H1 (cell line): ENCODE results near the gene RBM38. TPM values are rescaled to one million over a fixed set of nuclear protein-coding genes. Genes with fewer than 3 reads are reported as not detected.

Experiments used
- CTCF ChIA-PET: fragments of 300-600 bp; sonication (Branson Sonifier 250); formaldehyde crosslinking; loops from one replicate; lab custom pipeline; 2021; ENCODE audit not compliant: partially characterized antibody; lab: Charles Lee
- POLR2A ChIA-PET: fragments of 300-600 bp; sonication (Branson Sonifier 250); formaldehyde crosslinking; loops from one replicate; lab custom pipeline; 2021; ENCODE audit warnings: inconsistent platforms; ENCODE audit not compliant: partially characterized antibody; lab: Charles Lee
- DNase-seq, 2 experiments: peaks; one replicate each; pipeline versions ENCODE4 v3.0.0 to v3.0.0-alpha.2; 2010 to 2022; ENCODE audit warnings: low spot score in 2 of 2, low read depth in 1 of 2, mixed read lengths in 1 of 2
- FAIRE-seq: peaks from 2 replicates; lab custom pipeline; 2011; peaks lifted over from hg19 to GRCh38; lab: Jason Lieb, UNC
- H2AFZ ChIP-seq: 2 replicates; pipeline ENCODE4 v1.8.1; 2012; ENCODE audit warnings: low read length, inconsistent platforms
- H2AK5ac ChIP-seq: 2 replicates; pipeline ENCODE4 v1.6.1; 2013; ENCODE audit warnings: low read depth, low read length
- H2BK120ac ChIP-seq: replicated peaks from 2 replicates; pipeline ENCODE3; 2013; ENCODE audit warnings: low read depth, low read length, inconsistent platforms
- H2BK12ac ChIP-seq: 2 replicates; pipeline ENCODE4 v1.6.1; 2013; ENCODE audit warnings: low read depth, low read length
- H2BK15ac ChIP-seq: 2 replicates; pipeline ENCODE4 v1.6.1; 2013; ENCODE audit warnings: low read length
- H2BK20ac ChIP-seq: 2 replicates; pipeline ENCODE4 v1.6.1; 2013; ENCODE audit warnings: low read length
- H2BK5ac ChIP-seq: 2 replicates; pipeline ENCODE4 v1.6.1; 2013; ENCODE audit warnings: low read depth, low read length
- H3K14ac ChIP-seq: 2 replicates; pipeline ENCODE4 v1.6.1; 2013; ENCODE audit warnings: inconsistent platforms; ENCODE audit not compliant: insufficient read length
- H3K18ac ChIP-seq: 2 replicates; pipeline ENCODE4 v1.6.1; 2013; ENCODE audit warnings: low read length; ENCODE audit errors: extremely low read depth
- H3K23ac ChIP-seq: 2 replicates; pipeline ENCODE4 v1.6.1; 2013; ENCODE audit warnings: inconsistent platforms; ENCODE audit not compliant: insufficient read length
- H3K23me2 ChIP-seq: 2 replicates; pipeline ENCODE4 v1.6.1; 2013; ENCODE audit warnings: low read depth, low read length
- H3K27ac ChIP-seq: 2 replicates; pipeline ENCODE4 v1.6.1; 2011; ENCODE audit warnings: low read depth, low read length, inconsistent platforms
- H3K27me3 ChIP-seq, 4 experiments: replicated peaks in 1 of 4; 1 replicate in 1 of 4; 2 replicates in 3 of 4; pipeline versions ENCODE4 v1.6.1 to v1.8.1; 2011 to 2013; ENCODE audit warnings: low read length in 3 of 4, mild to moderate bottlenecking in 3 of 4, inconsistent platforms in 2 of 4, mixed read lengths in 2 of 4, moderate library complexity in 1 of 4; ENCODE audit not compliant: control insufficient read depth in 3 of 4, insufficient read depth in 3 of 4; ENCODE audit errors: extremely low read depth in 1 of 4
- H3K36me3 ChIP-seq, 4 experiments: 2 replicates each; pipeline versions ENCODE4 v1.6.1 to v1.8.1; 2011 to 2013; ENCODE audit warnings: mild to moderate bottlenecking in 4 of 4, low read length in 3 of 4, moderate library complexity in 2 of 4, control low read depth in 1 of 4, inconsistent platforms in 1 of 4; ENCODE audit not compliant: insufficient read depth in 4 of 4, control insufficient read depth in 2 of 4
- H3K4ac ChIP-seq: replicated peaks from 2 replicates; pipeline ENCODE3; 2013; ENCODE audit warnings: low read length, low read depth, mixed read lengths, inconsistent platforms; ENCODE audit not compliant: insufficient read length
- H3K4me1 ChIP-seq, 4 experiments: replicated peaks in 1 of 4; 1 replicate in 1 of 4; 2 replicates in 3 of 4; pipeline versions ENCODE4 v1.6.1 to v1.8.1; 2011 to 2013; ENCODE audit warnings: low read length in 3 of 4, inconsistent platforms in 2 of 4, mixed read lengths in 1 of 4; ENCODE audit not compliant: insufficient read depth in 4 of 4, control insufficient read depth in 3 of 4
- H3K4me2 ChIP-seq, 2 experiments: 2 replicates each; pipeline versions ENCODE4 v1.6.1 to v1.8.1; 2011 to 2013; ENCODE audit warnings: low read depth in 2 of 2, low read length in 2 of 2, control low read depth in 1 of 2, inconsistent platforms in 1 of 2, mild to moderate bottlenecking in 1 of 2; ENCODE audit not compliant: insufficient read depth in 1 of 2
- H3K4me3 ChIP-seq, 4 experiments: fragments of 200-600, 300-600 bp in 1 of 4; sonication (generic), shearing (Covaris generic), sonication (Bioruptor Twin) in 1 of 4; 2 replicates each; pipeline versions ENCODE4 v1.5.1 to v1.8.1; 2011 to 2016; ENCODE audit warnings: low read length in 4 of 4, low read depth in 3 of 4, control low read depth in 2 of 4, inconsistent platforms in 2 of 4, mild to moderate bottlenecking in 2 of 4, mixed read lengths in 1 of 4, moderate library complexity in 1 of 4; ENCODE audit not compliant: insufficient read depth in 2 of 4; ENCODE audit errors: extremely low read depth in 1 of 4
- H3K56ac ChIP-seq: replicated peaks from 2 replicates; pipeline ENCODE3; 2013; ENCODE audit warnings: low read depth, mild to moderate bottlenecking, mixed read lengths, low read length, inconsistent platforms; ENCODE audit not compliant: insufficient read length
- H3K79me1 ChIP-seq: 2 replicates; pipeline ENCODE4 v1.6.1; 2013; ENCODE audit warnings: low read depth, low read length, control low read depth
- H3K79me2 ChIP-seq, 2 experiments: 2 replicates each; pipeline versions ENCODE4 v1.6.1 to v1.8.1; 2012 to 2013; ENCODE audit warnings: low read length in 2 of 2, mild to moderate bottlenecking in 2 of 2, inconsistent platforms in 1 of 2; ENCODE audit not compliant: insufficient read depth in 2 of 2, control insufficient read depth in 1 of 2
- H3K9ac ChIP-seq, 4 experiments: replicated peaks in 1 of 4; 1 replicate in 1 of 4; 2 replicates in 3 of 4; pipeline versions ENCODE4 v1.6.1 to v1.8.1; 2011 to 2013; ENCODE audit warnings: low read depth in 3 of 4, low read length in 3 of 4, control low read depth in 2 of 4, mild to moderate bottlenecking in 2 of 4, moderate library complexity in 2 of 4, inconsistent platforms in 1 of 4; ENCODE audit errors: extremely low read depth in 1 of 4
- H3K9me3 ChIP-seq, 2 experiments: 2 replicates each; pipeline versions ENCODE4 v1.6.1 to v1.8.1; 2012 to 2013; ENCODE audit warnings: mild to moderate bottlenecking in 2 of 2, moderate library complexity in 2 of 2, control low read depth in 1 of 2, inconsistent platforms in 1 of 2, low read depth in 1 of 2, low read length in 1 of 2, mixed read lengths in 1 of 2; ENCODE audit not compliant: insufficient read depth in 2 of 2
- H4K20me1 ChIP-seq, 2 experiments: replicated peaks in 1 of 2; 2 replicates each; pipeline versions ENCODE3 to v1.8.1; 2011 to 2013; ENCODE audit warnings: inconsistent platforms in 2 of 2, low read length in 2 of 2, mild to moderate bottlenecking in 1 of 2; ENCODE audit not compliant: insufficient read depth in 2 of 2, control insufficient read depth in 1 of 2
- H4K5ac ChIP-seq: 2 replicates; pipeline ENCODE4 v1.6.1; 2013; ENCODE audit warnings: low read length, low read depth, mixed read lengths, inconsistent platforms; ENCODE audit not compliant: insufficient read length
- H4K8ac ChIP-seq: 2 replicates; pipeline ENCODE4 v1.8.0; 2013; ENCODE audit warnings: mild to moderate bottlenecking, moderate library complexity, low read length, inconsistent platforms; ENCODE audit not compliant: insufficient read depth; ENCODE audit errors: extremely low read depth
- H4K91ac ChIP-seq: replicated peaks from 2 replicates; pipeline ENCODE3; 2013; ENCODE audit warnings: low read length, mixed read lengths, inconsistent platforms; ENCODE audit not compliant: insufficient read length
- CHD2 ChIP-seq: IDR thresholded peaks from 2 replicates; pipeline ENCODE4 v1.6.1; 2012; ENCODE audit warnings: low read length, improper control_type of control experiment
- ZNF274 ChIP-seq: IDR thresholded peaks from 2 replicates; pipeline ENCODE4 v1.7.0; 2012; ENCODE audit warnings: low read length, borderline replicate concordance; ENCODE audit errors: extremely low read depth
- WGBS, 2 experiments: shearing (Covaris generic) in 1 of 2; methylation state at CpG; one replicate each; pipeline versions ENCODE4 v1.1.6 to v1.1.7; 2013 to 2015; ENCODE audit warnings: low lambda C conversion rate in 2 of 2, mixed read lengths in 2 of 2, inconsistent platforms in 1 of 2, low coverage in 1 of 2, missing lambda C conversion rate in 1 of 2; ENCODE audit not compliant: insufficient replicate concordance in 2 of 2, insufficient coverage in 1 of 2, insufficient read length in 1 of 2; ENCODE audit errors: extremely low coverage in 1 of 2, missing lambda C conversion rate in 1 of 2; 5-methylcytosine and 5-hydroxymethylcytosine counted together
- polyA plus RNA-seq, 7 experiments: library from polyadenylated mRNA; depleted of rRNA in 3 of 7; stranded (reverse) in 5 of 7; unstranded in 2 of 7; fragments of >200 nt in 5 of 7; fragments of 200-250 nt in 2 of 7; gene quantifications; 1 replicate in 5 of 7; 2 replicates in 1 of 7; 4 replicates in 1 of 7; pipeline versions ENCODE4 v1.2.1 to v1.2.3, GENCODE V29; 2011 to 2013; ENCODE audit warnings: missing spikeins in 2 of 7, mixed read lengths in 2 of 7
- total RNA-seq: library from RNA; stranded (reverse); fragmentation: NEBNext Ultra II Directional; extraction: Animal tissue kit (Norgen Biotek cat#: 25700); gene quantifications from 2 replicates; pipeline ENCODE4 v1.2.1, GENCODE V29; 2021

RBM38 gene
- total and polyA plus RNA-seq, 2 of the 8 experiments (the other 6 are each of a cell fraction or from before 2014, with no cell fraction given), result 57.7 to 109 TPM

- Histone ChIP-seq H3K4ac (no peak overlapping the region), H2BK120ac (no peak overlapping the region), H2BK5ac (no peak overlapping the region), H3K9ac (no peak overlapping the region), H3K79me2 (no peaks in the 10 kb centered on the region), H3K23me2 (no peaks in the 10 kb centered on the region), H2BK20ac (no peak overlapping the region), H3K79me1 (no peaks in the 10 kb centered on the region; the same call in 1 of the 2 replicates), H4K8ac (no peak overlapping the region), H2BK12ac (no peak overlapping the region), H3K4me2 (no peak overlapping the region), H3K27ac (no peak overlapping the region), H3K18ac (no peak overlapping the region), H3K23ac (no peak overlapping the region), H4K5ac (no peak overlapping the region), H4K20me1 (no peaks in the 10 kb centered on the region), H3K9me3 (no peaks in the 10 kb centered on the region), H4K91ac (no peak overlapping the region), H3K36me3 (no peaks in the 10 kb centered on the region), H3K4me3 (no peak overlapping the region), H3K4me1 (peaks cover 0 to 16% (median 8%) of the 10 kb centered on the region in 4 experiments; a peak in 5 of 7 replicates), H2AFZ (no peak overlapping the region), H3K27me3 (0 out of 7 replicates have a peak, but pooled peaks cover 0 to 3% (median 0%) of the 10 kb centered on the region in 4 experiments), H3K56ac (no peak overlapping the region), H2BK15ac (no peak overlapping the region), H2AK5ac (no peak overlapping the region), H3K14ac (no peak overlapping the region)
- 89% methylated on average over 9 of the region's 9 CpGs; no CpG with 5 or more reads in 1 of the 2 experiments for WGBS, 2 experiments
- TF ChIP-seq ZNF274 (no peak), CHD2 (no peak)
- ChIA-PET CTCF (interaction anchor here (1.9 to 3.9 kb wide), 2 partner anchors 9 to 18 kb away, joined by 5 to 12 read pairs; no protein-coding TSS in a partner anchor), POLR2A (no interaction called here)
- FAIRE-seq, result no peak
- no peak for DNase-seq
Observed at GRCh38 chr20:57442888-57443239, 51.7 kb downstream of the RBM38 start.
